ENCODE measurements around the gene PDCL2.

GRCh38 chr4:55528491-55528890, 63.6 kb downstream of the PDCL2 start:
- no peak for TF ChIP-seq GATA3 (IDR thresholded peaks at IDR 0.05; ENCODE audit: low read depth, low read length)
- no peak for TF ChIP-seq GATA2 (IDR thresholded peaks at IDR 0.05; ENCODE audit: low read depth, low read length)
